H1 (cell line): Measurements from ENCODE around the gene RNPS1. TPM values are rescaled to one million over a fixed set of nuclear protein-coding genes. Genes with fewer than 3 reads are reported as not detected.

Source experiments
- CTCF ChIA-PET: fragments of 300-600 bp; sonication (Branson Sonifier 250); formaldehyde crosslinking; loops from one replicate; lab custom pipeline; 2021; ENCODE audit not compliant: partially characterized antibody; lab: Charles Lee
- POLR2A ChIA-PET: fragments of 300-600 bp; sonication (Branson Sonifier 250); formaldehyde crosslinking; loops from one replicate; lab custom pipeline; 2021; ENCODE audit warnings: inconsistent platforms; ENCODE audit not compliant: partially characterized antibody; lab: Charles Lee
- DNase-seq, 2 experiments: peaks; one replicate each; pipeline versions ENCODE4 v3.0.0 to v3.0.0-alpha.2; 2010 to 2022; ENCODE audit warnings: low spot score in 2 of 2, low read depth in 1 of 2, mixed read lengths in 1 of 2
- FAIRE-seq: peaks from 2 replicates; lab custom pipeline; 2011; peaks lifted over from hg19 to GRCh38; lab: Jason Lieb, UNC
- H2AFZ ChIP-seq: 2 replicates; pipeline ENCODE4 v1.8.1; 2012; ENCODE audit warnings: low read length, inconsistent platforms
- H2AK5ac ChIP-seq: 2 replicates; pipeline ENCODE4 v1.6.1; 2013; ENCODE audit warnings: low read depth, low read length
- H2BK120ac ChIP-seq: replicated peaks from 2 replicates; pipeline ENCODE3; 2013; ENCODE audit warnings: low read depth, low read length, inconsistent platforms
- H2BK12ac ChIP-seq: 2 replicates; pipeline ENCODE4 v1.6.1; 2013; ENCODE audit warnings: low read depth, low read length
- H2BK15ac ChIP-seq: 2 replicates; pipeline ENCODE4 v1.6.1; 2013; ENCODE audit warnings: low read length
- H2BK20ac ChIP-seq: 2 replicates; pipeline ENCODE4 v1.6.1; 2013; ENCODE audit warnings: low read length
- H2BK5ac ChIP-seq: 2 replicates; pipeline ENCODE4 v1.6.1; 2013; ENCODE audit warnings: low read depth, low read length
- H3K14ac ChIP-seq: 2 replicates; pipeline ENCODE4 v1.6.1; 2013; ENCODE audit warnings: inconsistent platforms; ENCODE audit not compliant: insufficient read length
- H3K18ac ChIP-seq: 2 replicates; pipeline ENCODE4 v1.6.1; 2013; ENCODE audit warnings: low read length; ENCODE audit errors: extremely low read depth
- H3K23ac ChIP-seq: 2 replicates; pipeline ENCODE4 v1.6.1; 2013; ENCODE audit warnings: inconsistent platforms; ENCODE audit not compliant: insufficient read length
- H3K23me2 ChIP-seq: 2 replicates; pipeline ENCODE4 v1.6.1; 2013; ENCODE audit warnings: low read depth, low read length
- H3K27ac ChIP-seq: 2 replicates; pipeline ENCODE4 v1.6.1; 2011; ENCODE audit warnings: low read depth, low read length, inconsistent platforms
- H3K27me3 ChIP-seq, 4 experiments: replicated peaks in 1 of 4; 1 replicate in 1 of 4; 2 replicates in 3 of 4; pipeline versions ENCODE4 v1.6.1 to v1.8.1; 2011 to 2013; ENCODE audit warnings: low read length in 3 of 4, mild to moderate bottlenecking in 3 of 4, inconsistent platforms in 2 of 4, mixed read lengths in 2 of 4, moderate library complexity in 1 of 4; ENCODE audit not compliant: control insufficient read depth in 3 of 4, insufficient read depth in 3 of 4; ENCODE audit errors: extremely low read depth in 1 of 4
- H3K36me3 ChIP-seq, 4 experiments: 2 replicates each; pipeline versions ENCODE4 v1.6.1 to v1.8.1; 2011 to 2013; ENCODE audit warnings: mild to moderate bottlenecking in 4 of 4, low read length in 3 of 4, moderate library complexity in 2 of 4, control low read depth in 1 of 4, inconsistent platforms in 1 of 4; ENCODE audit not compliant: insufficient read depth in 4 of 4, control insufficient read depth in 2 of 4
- H3K4ac ChIP-seq: replicated peaks from 2 replicates; pipeline ENCODE3; 2013; ENCODE audit warnings: low read length, low read depth, mixed read lengths, inconsistent platforms; ENCODE audit not compliant: insufficient read length
- H3K4me1 ChIP-seq, 4 experiments: replicated peaks in 1 of 4; 1 replicate in 1 of 4; 2 replicates in 3 of 4; pipeline versions ENCODE4 v1.6.1 to v1.8.1; 2011 to 2013; ENCODE audit warnings: low read length in 3 of 4, inconsistent platforms in 2 of 4, mixed read lengths in 1 of 4; ENCODE audit not compliant: insufficient read depth in 4 of 4, control insufficient read depth in 3 of 4
- H3K4me2 ChIP-seq, 2 experiments: 2 replicates each; pipeline versions ENCODE4 v1.6.1 to v1.8.1; 2011 to 2013; ENCODE audit warnings: low read depth in 2 of 2, low read length in 2 of 2, control low read depth in 1 of 2, inconsistent platforms in 1 of 2, mild to moderate bottlenecking in 1 of 2; ENCODE audit not compliant: insufficient read depth in 1 of 2
- H3K4me3 ChIP-seq, 4 experiments: fragments of 200-600, 300-600 bp in 1 of 4; sonication (generic), shearing (Covaris generic), sonication (Bioruptor Twin) in 1 of 4; 2 replicates each; pipeline versions ENCODE4 v1.5.1 to v1.8.1; 2011 to 2016; ENCODE audit warnings: low read length in 4 of 4, low read depth in 3 of 4, control low read depth in 2 of 4, inconsistent platforms in 2 of 4, mild to moderate bottlenecking in 2 of 4, mixed read lengths in 1 of 4, moderate library complexity in 1 of 4; ENCODE audit not compliant: insufficient read depth in 2 of 4; ENCODE audit errors: extremely low read depth in 1 of 4
- H3K56ac ChIP-seq: replicated peaks from 2 replicates; pipeline ENCODE3; 2013; ENCODE audit warnings: low read depth, mild to moderate bottlenecking, mixed read lengths, low read length, inconsistent platforms; ENCODE audit not compliant: insufficient read length
- H3K79me1 ChIP-seq: 2 replicates; pipeline ENCODE4 v1.6.1; 2013; ENCODE audit warnings: low read depth, low read length, control low read depth
- H3K79me2 ChIP-seq, 2 experiments: 2 replicates each; pipeline versions ENCODE4 v1.6.1 to v1.8.1; 2012 to 2013; ENCODE audit warnings: low read length in 2 of 2, mild to moderate bottlenecking in 2 of 2, inconsistent platforms in 1 of 2; ENCODE audit not compliant: insufficient read depth in 2 of 2, control insufficient read depth in 1 of 2
- H3K9ac ChIP-seq, 4 experiments: replicated peaks in 1 of 4; 1 replicate in 1 of 4; 2 replicates in 3 of 4; pipeline versions ENCODE4 v1.6.1 to v1.8.1; 2011 to 2013; ENCODE audit warnings: low read depth in 3 of 4, low read length in 3 of 4, control low read depth in 2 of 4, mild to moderate bottlenecking in 2 of 4, moderate library complexity in 2 of 4, inconsistent platforms in 1 of 4; ENCODE audit errors: extremely low read depth in 1 of 4
- H3K9me3 ChIP-seq, 2 experiments: 2 replicates each; pipeline versions ENCODE4 v1.6.1 to v1.8.1; 2012 to 2013; ENCODE audit warnings: mild to moderate bottlenecking in 2 of 2, moderate library complexity in 2 of 2, control low read depth in 1 of 2, inconsistent platforms in 1 of 2, low read depth in 1 of 2, low read length in 1 of 2, mixed read lengths in 1 of 2; ENCODE audit not compliant: insufficient read depth in 2 of 2
- H4K20me1 ChIP-seq, 2 experiments: replicated peaks in 1 of 2; 2 replicates each; pipeline versions ENCODE3 to v1.8.1; 2011 to 2013; ENCODE audit warnings: inconsistent platforms in 2 of 2, low read length in 2 of 2, mild to moderate bottlenecking in 1 of 2; ENCODE audit not compliant: insufficient read depth in 2 of 2, control insufficient read depth in 1 of 2
- H4K5ac ChIP-seq: 2 replicates; pipeline ENCODE4 v1.6.1; 2013; ENCODE audit warnings: low read length, low read depth, mixed read lengths, inconsistent platforms; ENCODE audit not compliant: insufficient read length
- H4K8ac ChIP-seq: 2 replicates; pipeline ENCODE4 v1.8.0; 2013; ENCODE audit warnings: mild to moderate bottlenecking, moderate library complexity, low read length, inconsistent platforms; ENCODE audit not compliant: insufficient read depth; ENCODE audit errors: extremely low read depth
- H4K91ac ChIP-seq: replicated peaks from 2 replicates; pipeline ENCODE3; 2013; ENCODE audit warnings: low read length, mixed read lengths, inconsistent platforms; ENCODE audit not compliant: insufficient read length
- ASH2L ChIP-seq: fragments of 200-600, 300-600 bp; sonication (generic); IDR thresholded peaks from one replicate; pipeline ENCODE4 v1.7.1; 2017; ENCODE audit warnings: low read length
- ATF3 ChIP-seq: IDR thresholded peaks from 2 replicates; pipeline ENCODE4 v1.6.1; 2011; ENCODE audit warnings: low read depth, mild to moderate bottlenecking, low read length; ENCODE audit not compliant: insufficient read depth
- CHD2 ChIP-seq: IDR thresholded peaks from 2 replicates; pipeline ENCODE4 v1.6.1; 2012; ENCODE audit warnings: low read length, improper control_type of control experiment
- NANOG ChIP-seq: IDR thresholded peaks from 2 replicates; pipeline ENCODE4 v1.6.1; 2011; ENCODE audit warnings: low read length, low read depth, mild to moderate bottlenecking, inconsistent platforms; ENCODE audit not compliant: insufficient read depth, poor library complexity, severe bottlenecking
- POU5F1 ChIP-seq: IDR thresholded peaks from 2 replicates; pipeline ENCODE4 v1.6.1; 2011; ENCODE audit warnings: low read depth, mild to moderate bottlenecking, low read length, moderate library complexity
- RAD21 ChIP-seq, 2 experiments: IDR thresholded peaks in 1 of 2; conservative IDR thresholded peaks in 1 of 2; 2 replicates each; pipeline ENCODE4 v1.6.1; 2011; ENCODE audit warnings: low read depth in 2 of 2, low read length in 2 of 2, improper control_type of control experiment in 1 of 2, inconsistent platforms in 1 of 2, mild to moderate bottlenecking in 1 of 2, moderate library complexity in 1 of 2
- RBBP5 ChIP-seq: IDR thresholded peaks from 2 replicates; pipeline ENCODE4 v1.7.1; 2012; ENCODE audit warnings: low read depth, mild to moderate bottlenecking, inconsistent platforms, low read length, moderate library complexity, borderline replicate concordance
- RFX5 ChIP-seq: IDR thresholded peaks from 2 replicates; pipeline ENCODE4 v1.6.1; 2011; ENCODE audit warnings: low read depth, low read length, improper control_type of control experiment, borderline replicate concordance
- SP1 ChIP-seq: IDR thresholded peaks from 2 replicates; pipeline ENCODE4 v1.6.1; 2011; ENCODE audit warnings: low read depth, low read length
- WGBS, 2 experiments: shearing (Covaris generic) in 1 of 2; methylation state at CpG; one replicate each; pipeline versions ENCODE4 v1.1.6 to v1.1.7; 2013 to 2015; ENCODE audit warnings: low lambda C conversion rate in 2 of 2, mixed read lengths in 2 of 2, inconsistent platforms in 1 of 2, low coverage in 1 of 2, missing lambda C conversion rate in 1 of 2; ENCODE audit not compliant: insufficient replicate concordance in 2 of 2, insufficient coverage in 1 of 2, insufficient read length in 1 of 2; ENCODE audit errors: extremely low coverage in 1 of 2, missing lambda C conversion rate in 1 of 2; 5-methylcytosine and 5-hydroxymethylcytosine counted together
- polyA plus RNA-seq, 7 experiments: library from polyadenylated mRNA; depleted of rRNA in 3 of 7; stranded (reverse) in 5 of 7; unstranded in 2 of 7; fragments of >200 nt in 5 of 7; fragments of 200-250 nt in 2 of 7; gene quantifications; 1 replicate in 5 of 7; 2 replicates in 1 of 7; 4 replicates in 1 of 7; pipeline versions ENCODE4 v1.2.1 to v1.2.3, GENCODE V29; 2011 to 2013; ENCODE audit warnings: missing spikeins in 2 of 7, mixed read lengths in 2 of 7
- total RNA-seq: library from RNA; stranded (reverse); fragmentation: NEBNext Ultra II Directional; extraction: Animal tissue kit (Norgen Biotek cat#: 25700); gene quantifications from 2 replicates; pipeline ENCODE4 v1.2.1, GENCODE V29; 2021
- TF ChIP-seq, protein P1 (sequence below): IDR thresholded peaks from 2 replicates; pipeline ENCODE4 v1.6.1; 2012; ENCODE audit warnings: low read length, inconsistent platforms

The RNPS1 gene
- total and polyA plus RNA-seq, 2 of the 8 experiments (the other 6 are each of a cell fraction or from before 2014, with no cell fraction given), result 330 to 350 TPM

DNA sequence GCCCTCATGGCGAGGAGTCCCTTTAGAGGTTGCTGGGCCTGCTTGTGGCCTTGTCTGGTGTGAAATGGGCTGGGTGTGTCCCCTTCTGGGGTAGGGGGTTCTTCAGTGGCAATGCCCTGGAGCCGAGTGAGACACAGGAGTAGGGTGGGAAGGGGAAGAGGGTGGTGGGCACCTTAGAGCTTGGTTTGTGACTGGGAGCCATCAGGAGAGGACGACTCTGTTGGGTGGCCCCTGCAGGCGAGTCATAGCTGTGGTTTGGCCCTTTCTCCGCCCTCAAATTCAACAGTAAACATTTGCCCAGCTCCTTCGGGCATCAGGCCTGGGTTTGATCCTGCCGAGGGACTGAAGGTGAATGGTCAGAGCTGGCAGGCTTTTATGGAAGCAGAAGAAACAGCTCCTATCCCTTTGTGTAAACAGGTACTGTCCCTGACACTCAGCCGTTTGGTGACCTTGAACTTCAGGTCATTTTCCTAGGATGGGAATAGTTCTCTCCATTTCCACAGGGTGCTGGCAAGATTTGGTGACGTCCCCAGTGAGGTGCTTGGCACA, 41.6 kb downstream of the RNPS1 start:
- no peak for FAIRE-seq
- H3K27me3 ChIP-seq, result no peaks in the 10 kb centered on the region
- no peak for TF ChIP-seq ATF3
- no peak for TF ChIP-seq RFX5
- TF ChIP-seq RAD21 (IDR thresholded peaks at IDR 0.05 in 1 of 2, conservative IDR thresholded peaks at IDR 0.05 in 1 of 2; ENCODE audit: low read depth in 2 of 2, low read length in 2 of 2), result no peak
- no peak for TF ChIP-seq ASH2L
- TF ChIP-seq SP1, result no peak
- no peak for TF ChIP-seq CHD2
- TF ChIP-seq NANOG, result no peak
- no peak for TF ChIP-seq POU5F1
- TF ChIP-seq, protein P1, sequence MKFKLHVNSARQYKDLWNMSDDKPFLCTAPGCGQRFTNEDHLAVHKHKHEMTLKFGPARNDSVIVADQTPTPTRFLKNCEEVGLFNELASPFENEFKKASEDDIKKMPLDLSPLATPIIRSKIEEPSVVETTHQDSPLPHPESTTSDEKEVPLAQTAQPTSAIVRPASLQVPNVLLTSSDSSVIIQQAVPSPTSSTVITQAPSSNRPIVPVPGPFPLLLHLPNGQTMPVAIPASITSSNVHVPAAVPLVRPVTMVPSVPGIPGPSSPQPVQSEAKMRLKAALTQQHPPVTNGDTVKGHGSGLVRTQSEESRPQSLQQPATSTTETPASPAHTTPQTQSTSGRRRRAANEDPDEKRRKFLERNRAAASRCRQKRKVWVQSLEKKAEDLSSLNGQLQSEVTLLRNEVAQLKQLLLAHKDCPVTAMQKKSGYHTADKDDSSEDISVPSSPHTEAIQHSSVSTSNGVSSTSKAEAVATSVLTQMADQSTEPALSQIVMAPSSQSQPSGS, result no peak
- TF ChIP-seq RBBP5, result no peak

More for the DNA sequence above, 41.6 kb downstream of the RNPS1 start:
- H2BK15ac ChIP-seq, result no peak overlapping the region
- H3K23ac ChIP-seq, result no peak overlapping the region
- no peak overlapping the region for H3K27ac ChIP-seq
- peaks cover 3 to 29% of the 10 kb centered on the region in 2 experiments; a peak in 2 of 4 replicates for H3K79me2 ChIP-seq
- no peak overlapping the region for H2AK5ac ChIP-seq
- ChIA-PET CTCF (interaction anchor here (1.1 to 2.8 kb wide), 4 partner anchors 11 to 37 kb away, joined by 3 to 10 read pairs (median 4); partner anchors contain the start of gene ECI1), POLR2A (interaction anchor here (0.8 to 6.7 kb wide), 13 partner anchors 9 to 243 kb away, joined by 3 to 37 read pairs (median 5); partner anchors contain the start of genes BRICD5, DNASE1L2, ECI1 and PGP)
- peaks cover 9 to 13% of the 10 kb centered on the region in 2 experiments for H4K20me1 ChIP-seq
- H2BK12ac ChIP-seq, result no peak overlapping the region
- H3K79me1 ChIP-seq, result peaks cover 3% of the 10 kb centered on the region; the same call in 1 of the 2 replicates
- H4K5ac ChIP-seq, result no peak overlapping the region
- 87% methylated on average over 9 of the region's 9 CpGs; no CpG with 5 or more reads in 1 of the 2 experiments for WGBS, 2 experiments
- no peaks in the 10 kb centered on the region for H3K4me1 ChIP-seq
- H3K4me2 ChIP-seq, result no peak overlapping the region
- H3K4ac ChIP-seq, result no peak overlapping the region
- no peak overlapping the region for H3K4me3 ChIP-seq
- H3K36me3 ChIP-seq, result peaks cover 0 to 15% (median 2%) of the 10 kb centered on the region in 4 experiments; a peak in 3 of 8 replicates
- no peak overlapping the region for H2BK20ac ChIP-seq
- DNase-seq, result no peak
- H4K91ac ChIP-seq, result no peak overlapping the region
- no peaks in the 10 kb centered on the region for H3K9me3 ChIP-seq
- no peak overlapping the region for H3K18ac ChIP-seq
- no peak overlapping the region for H3K9ac ChIP-seq
- no peaks in the 10 kb centered on the region for H3K23me2 ChIP-seq
- no peak overlapping the region for H2BK5ac ChIP-seq
- H3K56ac ChIP-seq, result no peak overlapping the region
- no peak overlapping the region for H4K8ac ChIP-seq
- no peak overlapping the region for H2BK120ac ChIP-seq
- H3K14ac ChIP-seq, result no peak overlapping the region
- H2AFZ ChIP-seq, result no peak overlapping the region
